Gastrocnemius medialis (tissue), 4 donors: Measurements from ENCODE around the gene PPP1R9B.

Experiments
- CTCF ChIP-seq, 5 experiments: fragments of 450-650 bp in 3 of 5; fragments of 200-600 bp in 2 of 5; sonication (generic) in 2 of 5; IDR thresholded peaks in 4 of 5; conservative IDR thresholded peaks in 1 of 5; 1 replicate in 4 of 5; 2 replicates in 1 of 5; pipeline ENCODE4 v1.5.1; 2016 to 2019; ENCODE audit warnings: antibody characterized with exemption in 5 of 5, mild to moderate bottlenecking in 3 of 5, moderate library complexity in 3 of 5
- POLR2A ChIP-seq, 2 donors: fragments of 450-650 bp; IDR thresholded peaks; one replicate each; pipeline ENCODE4 v1.6.1; 2017; ENCODE audit warnings: antibody characterized with exemption in 2 of 2, mild to moderate bottlenecking in 2 of 2, moderate library complexity in 2 of 2

GRCh38 chr17:50149417-50150353 lies 792 bp downstream of the PPP1R9B start:
- TF ChIP-seq POLR2A (IDR thresholded peaks at IDR 0.05): peak; percentile 12
- peak in 1 of 5 experiments; percentile 36 for TF ChIP-seq CTCF (IDR thresholded peaks at IDR 0.05 in 4 of 5, conservative IDR thresholded peaks at IDR 0.05 in 1 of 5)
